GM19397 (cell line): ENCODE measurements around the gene NQO1.
"Not testable (repeated sequence)": the region's sequence is repeated elsewhere in the genome, so short reads cannot be mapped to it uniquely, and the experiment has no call there.

Experiments used
- ATAC-seq: cut with Tn5 transposase; IDR thresholded peaks from one replicate; pipeline ENCODE4 v1.9.1; 2021; ENCODE audit warnings: mild to moderate bottlenecking, moderate library complexity; ENCODE audit not compliant: unreplicated experiment

Gene NQO1

GRCh38 chr16:69744363-69745231 lies 18.2 kb upstream of the NQO1 start:
- ATAC-seq, result no peak

GRCh38 chr16:69741951-69742904 lies 15.9 kb upstream of the NQO1 start:
- ATAC-seq, result no peak

- ATAC-seq, result no peak
Observed at GRCh38 chr16:69741519-69741918, 15.2 kb upstream of the NQO1 start.

- ATAC-seq, result no peak
Observed at GRCh38 chr16:69732101-69732500, 5.7 kb upstream of the NQO1 start.

GRCh38 chr16:69731280-69731679 lies 4.9 kb upstream of the NQO1 start:
- not testable (repeated sequence) for ATAC-seq

GRCh38 chr16:69729030-69729429 lies 2.7 kb upstream of the NQO1 start:
- ATAC-seq, result not testable (repeated sequence)

GRCh38 chr16:69727916-69728270 lies 1.5 kb upstream of the NQO1 start:
- ATAC-seq, result no peak

GRCh38 chr16:69725480-69726312 lies 664 bp downstream of the NQO1 start:
- ATAC-seq, result no peak

GRCh38 chr16:69724981-69725479 lies 1.3 kb downstream of the NQO1 start:
- ATAC-seq, result no peak

GRCh38 chr16:69724414-69724873 lies 1.9 kb downstream of the NQO1 start:
- no peak for ATAC-seq

- no peak for ATAC-seq
Observed at GRCh38 chr16:69721441-69721957, 4.9 kb downstream of the NQO1 start.

- ATAC-seq, result no peak
Observed at GRCh38 chr16:69720822-69721430, 5.4 kb downstream of the NQO1 start.

- ATAC-seq, result no peak
Observed at GRCh38 chr16:69718111-69718764, 8.1 kb downstream of the NQO1 start.

GRCh38 chr16:69717066-69717465 lies 9.3 kb downstream of the NQO1 start:
- ATAC-seq, result no peak

- no peak for ATAC-seq
Observed at GRCh38 chr16:69712914-69713581, 13.3 kb downstream of the NQO1 start.

GRCh38 chr16:69712277-69712676 lies 14.1 kb downstream of the NQO1 start:
- no peak for ATAC-seq

- no peak for ATAC-seq
Observed at GRCh38 chr16:69711115-69711740, 15.1 kb downstream of the NQO1 start.

GRCh38 chr16:69709456-69710084 lies 16.8 kb downstream of the NQO1 start:
- no peak for ATAC-seq
